SH-SY5Y (cell line): ENCODE data around the gene ASB7.

ENCODE experiments used
- GATA2 ChIP-seq: IDR thresholded peaks from 2 replicates; pipeline ENCODE4 v1.6.1; 2011; ENCODE audit warnings: mild to moderate bottlenecking, low read depth, low read length
- GATA3 ChIP-seq: IDR thresholded peaks from 2 replicates; pipeline ENCODE4 v1.6.1; 2011; ENCODE audit warnings: low read depth, mild to moderate bottlenecking, low read length, moderate library complexity

- no peak for TF ChIP-seq GATA2
- TF ChIP-seq GATA3 = no peak
These were observed 66.0 kb downstream of the ASB7 start for GRCh38 chr15:100668348-100668745.
